Stimulated activated CD8-positive, alpha-beta memory T cell treated with anti-CD3 and anti-CD28 coated beads, Interleukin-12 subunit alpha, Interleukin-12 subunit beta, amount 100 ng/mL, for 24 hours (primary cell): ENCODE data around the gene DCLK1.

Experiments
- DNase-seq: peaks from one replicate; pipeline ENCODE4 v3.0.0-alpha.2; 2020; ENCODE audit errors: extremely low read depth

Gene DCLK1

DNA sequence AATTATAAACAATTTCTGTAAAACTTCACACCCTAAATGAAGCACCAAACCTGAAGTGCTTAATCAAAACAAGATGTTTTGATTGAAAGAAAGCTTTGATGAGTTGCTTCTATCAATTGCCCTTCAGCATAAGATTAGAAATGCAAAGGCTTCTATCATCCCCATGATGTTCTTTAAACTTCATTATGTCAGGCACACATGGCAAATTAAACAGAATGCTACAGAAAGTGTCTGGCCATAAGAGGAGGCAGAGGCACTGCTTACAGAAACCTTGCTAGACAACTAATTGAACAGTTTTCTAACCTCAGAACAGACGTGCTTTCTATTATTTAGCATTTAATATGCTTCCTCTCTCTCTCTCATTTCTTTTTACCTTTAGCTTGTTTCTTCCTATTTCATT is 228.1 kb downstream of the DCLK1 start:
- no peak for DNase-seq

- no peak for DNase-seq
Observed at GRCh38 chr13:35898041-35898440, 233.1 kb downstream of the DCLK1 start.

GRCh38 chr13:35894636-35895035 is 236.5 kb downstream of the DCLK1 start:
- no peak for DNase-seq

DNA sequence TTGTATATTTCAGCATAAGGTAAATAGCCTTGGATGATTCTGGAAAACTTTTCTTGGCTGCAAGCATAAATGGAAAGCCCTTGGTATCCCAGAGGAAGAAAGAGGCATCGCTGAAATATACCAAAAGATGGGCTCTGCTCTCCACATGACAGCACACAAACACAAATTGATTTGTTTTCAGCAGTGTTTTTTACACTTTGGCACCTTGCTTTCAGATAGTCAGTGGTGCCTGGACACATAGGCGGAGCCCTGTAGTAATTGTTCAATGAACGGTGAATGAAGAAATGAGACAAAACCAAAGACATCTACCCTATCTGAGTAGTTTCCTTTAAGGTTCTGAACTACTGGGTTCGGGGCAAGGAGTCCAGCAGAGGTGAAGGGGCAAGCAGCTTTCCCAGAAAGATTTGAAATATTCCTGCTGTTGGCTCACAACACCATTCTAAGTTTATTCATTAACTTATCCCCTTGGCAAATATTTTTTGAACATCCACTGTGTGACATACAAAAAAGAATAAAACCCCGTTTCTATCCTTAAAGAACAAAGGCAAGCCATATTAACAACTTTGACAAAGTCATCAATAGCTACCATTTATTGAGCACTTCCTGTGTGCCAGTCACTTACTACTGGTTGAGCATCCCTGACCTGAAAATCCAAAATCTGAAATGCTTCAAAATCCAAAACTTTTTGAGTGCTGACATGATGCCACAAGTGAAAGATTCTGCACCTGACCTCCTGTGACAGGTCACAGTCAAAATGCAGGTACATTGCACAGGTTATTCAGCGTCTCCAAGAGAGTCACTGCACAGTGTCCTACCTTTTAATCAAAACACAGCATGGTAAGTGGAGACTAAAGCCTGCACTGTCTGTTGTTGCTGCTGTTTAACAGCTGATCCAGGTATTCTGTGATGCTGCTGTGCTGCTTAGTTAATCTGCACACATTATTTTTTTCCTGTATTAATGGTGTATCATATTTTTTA is 238.1 kb downstream of the DCLK1 start:
- DNase-seq, result no peak

- DNase-seq, result no peak
Observed at GRCh38 chr13:35891507-35892441, 239.4 kb downstream of the DCLK1 start.

DNA sequence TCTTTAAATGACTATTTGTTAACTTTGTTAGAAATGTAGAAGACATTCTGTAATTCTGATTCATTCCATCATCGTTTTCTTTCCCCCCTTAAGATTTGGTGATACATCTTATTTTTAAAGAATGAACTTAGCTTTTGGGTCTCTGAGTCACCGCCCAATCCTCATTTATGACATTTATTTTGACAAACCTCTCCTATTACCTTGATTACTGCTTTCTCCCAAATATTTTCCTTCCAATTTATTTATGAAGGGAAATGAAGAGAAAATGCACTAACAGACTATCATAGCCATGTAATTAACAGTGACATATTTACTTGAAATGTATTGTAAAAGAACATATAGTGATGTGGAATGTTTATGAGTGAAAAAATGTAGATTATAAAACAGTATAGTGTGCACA is 241.6 kb downstream of the DCLK1 start:
- DNase-seq, result no peak

DNA sequence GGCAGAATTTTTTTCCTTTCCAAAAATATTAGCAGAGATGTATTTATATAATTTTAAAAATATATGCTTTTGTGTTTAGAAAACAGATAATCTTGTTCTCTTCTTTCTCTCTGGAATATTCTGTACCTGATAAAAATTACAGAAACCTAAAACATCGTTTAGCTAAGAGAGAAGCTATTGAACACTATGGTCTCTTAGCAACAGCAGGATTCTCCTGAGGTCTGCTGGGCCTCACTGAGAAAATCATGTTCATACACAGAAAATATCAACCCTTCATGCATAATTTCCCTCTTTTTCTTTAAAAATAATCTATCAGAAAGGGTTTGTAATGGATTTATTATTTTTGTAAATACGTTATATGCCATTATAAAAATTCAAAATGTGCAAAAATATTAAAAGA is 242.2 kb downstream of the DCLK1 start:
- no peak for DNase-seq

- no peak for DNase-seq
Observed at GRCh38 chr13:35888457-35888883, 242.7 kb downstream of the DCLK1 start.

DNA sequence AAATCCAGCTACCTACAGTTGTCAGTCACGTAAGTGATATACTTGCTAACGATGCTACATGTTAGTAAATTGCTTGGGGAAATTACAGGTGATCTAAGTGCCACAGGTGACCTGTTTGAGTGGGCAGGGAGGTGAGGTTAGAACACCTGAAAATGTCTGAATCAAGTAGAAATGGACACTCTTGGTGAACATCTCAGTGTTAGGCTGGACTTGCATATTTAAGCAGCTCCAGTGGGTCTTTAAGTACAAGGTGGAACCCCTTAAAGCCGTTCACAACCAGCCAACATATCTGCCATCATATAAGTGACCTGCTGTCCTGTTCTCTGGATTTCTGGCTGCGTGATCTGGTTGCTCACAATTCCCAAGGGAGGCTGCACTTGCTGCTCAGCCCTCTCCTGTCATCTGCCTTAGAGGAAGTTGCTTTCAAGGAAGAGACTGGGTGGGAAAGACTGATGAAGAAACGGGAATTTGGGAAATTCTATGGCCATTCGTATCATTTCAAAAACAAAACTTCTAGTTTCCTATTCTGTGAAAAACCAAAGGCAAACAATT is 244.0 kb downstream of the DCLK1 start:
- DNase-seq, result no peak

- no peak for DNase-seq
Observed at GRCh38 chr13:35886332-35887114, 244.7 kb downstream of the DCLK1 start.

DNA sequence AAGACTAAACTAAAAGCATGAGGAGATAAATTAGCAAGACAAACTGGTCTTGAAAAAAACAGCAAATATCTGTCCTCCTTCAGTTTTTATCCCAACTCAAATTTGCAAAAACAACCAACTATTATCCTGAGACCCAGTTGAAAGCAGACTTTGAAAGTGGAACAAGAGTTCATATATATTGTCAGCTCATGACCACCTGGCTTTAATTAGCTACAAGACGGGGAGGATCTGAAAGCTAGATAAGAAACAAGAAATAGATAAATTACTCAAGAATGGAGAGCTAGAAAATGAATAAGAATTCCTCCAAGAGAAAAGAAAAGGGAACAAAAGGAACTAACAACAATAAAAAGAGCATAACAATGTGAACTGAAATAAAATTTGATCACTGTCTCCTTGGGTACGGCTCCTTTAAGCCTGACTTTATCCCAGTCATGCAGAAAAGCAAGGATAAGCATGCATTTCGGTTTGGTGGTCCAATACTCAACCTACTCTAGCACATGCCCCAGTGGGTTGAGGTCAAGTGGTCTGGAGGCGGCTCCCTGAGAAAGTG is 246.9 kb downstream of the DCLK1 start:
- no peak for DNase-seq

GRCh38 chr13:35882722-35883497 is 248.3 kb downstream of the DCLK1 start:
- DNase-seq, result no peak

GRCh38 chr13:35881360-35881759 is 249.8 kb downstream of the DCLK1 start:
- DNase-seq, result no peak

DNA sequence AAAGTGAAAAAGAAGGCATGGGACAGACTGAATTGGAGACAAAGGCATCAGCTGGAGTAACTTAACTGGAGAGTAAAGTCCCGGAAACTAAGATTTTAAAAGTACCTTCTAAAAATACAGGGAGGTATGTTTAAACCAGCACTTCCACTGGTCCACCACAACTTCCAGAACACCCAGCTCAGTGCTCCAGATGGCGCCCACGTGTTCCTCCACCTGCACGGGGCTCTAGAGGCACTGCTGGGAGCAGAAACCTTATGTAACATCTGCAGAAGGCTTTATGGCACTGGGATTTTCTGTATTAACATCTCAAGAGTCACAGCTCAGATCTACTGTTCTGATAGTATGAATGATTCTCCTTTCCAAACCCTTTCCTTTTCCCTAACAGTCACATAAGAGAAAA is 252.1 kb downstream of the DCLK1 start:
- no peak for DNase-seq

DNA sequence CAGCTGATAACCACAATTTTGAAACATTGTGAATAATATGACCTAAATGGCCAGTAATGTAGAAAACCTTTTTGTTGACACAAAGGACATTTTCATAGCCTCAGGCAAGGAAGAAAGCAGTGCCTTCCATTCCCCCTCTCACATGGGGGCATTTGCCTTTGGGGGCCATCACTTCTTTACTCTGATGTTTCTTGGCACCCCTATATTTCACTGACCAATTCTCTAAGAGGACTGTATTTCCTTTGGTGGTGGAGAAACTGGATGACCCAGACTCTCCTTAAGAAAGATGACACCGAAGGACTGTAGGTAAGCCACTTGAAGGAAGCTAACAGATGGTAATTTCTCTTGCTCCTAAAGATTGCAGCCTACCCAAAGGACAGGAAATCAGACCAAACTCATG is 254.6 kb downstream of the DCLK1 start:
- DNase-seq, result no peak

DNA sequence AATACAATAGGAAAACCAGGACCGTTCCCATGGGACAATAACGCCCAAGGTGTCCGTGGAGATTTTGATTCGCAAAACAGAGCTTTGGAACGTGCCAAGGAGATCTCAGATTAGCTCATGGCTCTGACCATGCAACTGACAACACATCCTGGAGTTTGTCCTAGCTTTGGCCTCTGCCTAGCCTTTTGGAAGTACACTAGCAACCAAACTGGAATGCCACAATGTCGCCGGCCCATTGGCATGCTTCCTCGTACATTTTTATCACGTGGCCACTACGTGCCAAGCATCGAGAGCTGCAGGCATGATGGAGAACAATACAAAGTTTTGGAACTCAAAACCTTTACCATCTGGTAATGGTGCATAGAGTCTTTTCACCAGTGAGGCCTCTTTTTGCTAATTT is 256.5 kb downstream of the DCLK1 start:
- DNase-seq, result no peak

DNA sequence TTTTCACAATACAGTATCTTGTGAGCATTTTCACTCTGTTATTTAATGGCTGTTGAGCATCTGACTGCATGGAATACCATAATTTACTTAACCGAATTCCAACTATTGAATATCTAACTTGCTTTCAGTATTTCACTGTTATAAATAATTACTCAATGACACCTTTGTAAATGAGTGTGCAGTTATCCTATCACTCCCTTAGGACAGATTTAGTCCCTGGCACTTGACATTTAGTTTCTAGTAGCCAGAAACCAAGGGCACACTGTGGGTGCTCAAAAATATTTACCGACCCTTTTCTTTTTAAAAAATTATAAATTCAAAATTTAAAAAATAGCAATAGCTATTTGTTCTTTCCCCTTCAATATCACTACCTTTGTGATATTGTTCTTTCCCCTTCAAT is 258.8 kb downstream of the DCLK1 start:
- no peak for DNase-seq

DNA sequence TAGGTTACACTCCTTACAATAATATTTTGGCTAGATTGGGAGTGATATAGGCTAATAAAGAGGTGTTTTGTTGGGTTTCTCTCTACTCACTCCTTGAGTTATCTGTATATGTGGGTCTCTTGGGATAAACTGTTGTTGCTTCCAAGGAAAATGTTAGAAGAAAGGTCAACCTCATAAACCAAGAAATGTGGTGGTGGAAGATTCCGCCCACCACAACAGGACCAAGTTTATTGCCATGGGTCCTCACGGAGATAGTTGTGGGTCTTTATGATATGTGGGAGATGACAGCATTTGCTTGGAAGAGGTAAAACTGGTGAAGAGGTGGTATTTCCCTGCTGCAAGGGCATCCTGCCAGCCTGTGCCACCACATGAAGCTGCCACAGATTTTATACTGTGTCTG is 259.6 kb downstream of the DCLK1 start:
- no peak for DNase-seq

- DNase-seq, result no peak
Observed at GRCh38 chr13:35866801-35867200, 264.4 kb downstream of the DCLK1 start.
